HCT116 (cell line): ENCODE measurements around the gene C1QTNF12. TPM values are rescaled to one million over a fixed set of nuclear protein-coding genes. Genes with fewer than 3 reads are reported as not detected.
A peak's percentile ranks its signal among the peaks of the same experiment; 100 is the strongest.

Experiments used
- ATAC-seq: fragments of 200-7000 bp; cut with Tn5 transposase; 2 replicates; pipeline ENCODE4 v1.9.1; 2020; ENCODE audit warnings: mild to moderate bottlenecking, moderate library complexity
- BruUV-seq: library from RNA; stranded (reverse); fragments of 400-500 nt; replicated peaks from 2 replicates; lab custom pipeline; 2021; lab: Mats Ljungman, UMichigan
- CTCF ChIA-PET: fragments of 300-600 bp; sonication (Branson Sonifier 250); formaldehyde crosslinking; loops from one replicate; lab custom pipeline; 2021; ENCODE audit warnings: antibody characterized with exemption; lab: Charles Lee
- POLR2A ChIA-PET: fragments of 300-600, 350-600 bp; sonication (Branson Sonifier 250); formaldehyde crosslinking; loops from one replicate; lab custom pipeline; 2021; ENCODE audit warnings: antibody characterized with exemption; lab: Charles Lee
- RAD21 ChIA-PET, 2 experiments: fragments of 300-600 bp; sonication (Branson Sonifier 250); formaldehyde crosslinking; loops; one replicate each; lab custom pipeline; 2023; ENCODE audit warnings: low total read pairs in 2 of 2; ENCODE audit not compliant: uncharacterized antibody in 2 of 2, unreplicated experiment in 2 of 2, low non-redundant PET in 1 of 2; lab: Charles Lee
- DNase-seq: peaks from one replicate; pipeline ENCODE4 v3.0.0-alpha.2; 2010; ENCODE audit warnings: low read depth, low spot score
- H2AFZ ChIP-seq: fragments of 200-600 bp; shearing (Covaris generic), sonication (generic); 2 replicates; pipeline ENCODE4 v1.6.1; 2017; ENCODE audit warnings: low read depth, mixed run types, mixed read lengths, antibody characterized with exemption, low read length; ENCODE audit not compliant: poor library complexity, severe bottlenecking
- H3K27ac ChIP-seq: 2 replicates; pipeline ENCODE4 v1.5.1; 2012; ENCODE audit warnings: low read depth, low read length
- H3K27me3 ChIP-seq: fragments of 200-600 bp; sonication (generic); 2 replicates; pipeline ENCODE4 v1.6.1; 2016; ENCODE audit warnings: mixed run types, low read length, mixed read lengths; ENCODE audit not compliant: insufficient read depth
- H3K36me3 ChIP-seq, 2 experiments: fragments of 200-500 bp in 1 of 2; fragments of 200-600 bp in 1 of 2; sonication (Bioruptor generic) in 1 of 2; sonication (generic) in 1 of 2; 2 replicates each; pipeline versions ENCODE4 v1.5.1 to v1.6.1; 2014 to 2016; ENCODE audit warnings: low read length in 2 of 2, inconsistent platforms in 1 of 2, mixed read lengths in 1 of 2, mixed run types in 1 of 2; ENCODE audit not compliant: insufficient read depth in 2 of 2, control insufficient read depth in 1 of 2
- H3K4me1 ChIP-seq, 2 experiments: fragments of 200-600 bp in 1 of 2; sonication (generic) in 1 of 2; 2 replicates each; pipeline versions ENCODE4 v1.5.1 to v1.6.1; 2012 to 2017; ENCODE audit warnings: low read length in 2 of 2, inconsistent platforms in 1 of 2, mild to moderate bottlenecking in 1 of 2, mixed read lengths in 1 of 2, mixed run types in 1 of 2, moderate library complexity in 1 of 2; ENCODE audit not compliant: insufficient read depth in 2 of 2, control insufficient read depth in 1 of 2
- H3K4me2 ChIP-seq: fragments of 200-600 bp; sonication (generic); 2 replicates; pipeline ENCODE4 v1.6.1; 2017; ENCODE audit warnings: mixed run types, low read length, mixed read lengths
- H3K4me3 ChIP-seq, 2 experiments: fragments of 200-600 bp in 1 of 2; sonication (generic) in 1 of 2; replicated peaks in 1 of 2; 2 replicates each; pipeline ENCODE4 v1.5.1; 2011 to 2016; ENCODE audit warnings: low read length in 2 of 2, control low read depth in 1 of 2, low read depth in 1 of 2, mild to moderate bottlenecking in 1 of 2, mixed read lengths in 1 of 2, mixed run types in 1 of 2
- H3K79me2 ChIP-seq: fragments of 200-600 bp; sonication (generic); 2 replicates; pipeline ENCODE4 v1.6.1; 2017; ENCODE audit warnings: mild to moderate bottlenecking, mixed run types, low read length, moderate library complexity, mixed read lengths; ENCODE audit not compliant: insufficient read depth
- H3K9ac ChIP-seq: fragments of 200-600 bp; sonication (generic); 2 replicates; pipeline ENCODE4 v1.6.1; 2016; ENCODE audit warnings: low read length, mixed read lengths
- H3K9me2 ChIP-seq: fragments of 200-600 bp; sonication (generic), shearing (Covaris generic); 2 replicates; pipeline ENCODE4 v1.6.1; 2017; ENCODE audit warnings: mixed run types, mild to moderate bottlenecking, moderate library complexity; ENCODE audit not compliant: insufficient read depth
- H3K9me3 ChIP-seq, 2 experiments: fragments of 200-500 bp in 1 of 2; fragments of 200-600 bp in 1 of 2; sonication (Bioruptor generic) in 1 of 2; sonication (generic) in 1 of 2; 2 replicates each; pipeline ENCODE4 v1.6.1; 2014 to 2017; ENCODE audit warnings: low read length in 2 of 2, mixed read lengths in 2 of 2, inconsistent platforms in 1 of 2, low read depth in 1 of 2, mild to moderate bottlenecking in 1 of 2, mixed run types in 1 of 2, moderate library complexity in 1 of 2; ENCODE audit not compliant: control insufficient read depth in 1 of 2, insufficient read depth in 1 of 2
- H4K20me1 ChIP-seq: fragments of 200-600 bp; sonication (generic), shearing (Covaris generic); 2 replicates; pipeline ENCODE4 v1.6.1; 2017; ENCODE audit warnings: mixed run types, mild to moderate bottlenecking, moderate library complexity; ENCODE audit not compliant: insufficient read depth
- CBX3 ChIP-seq: IDR thresholded peaks from 2 replicates; pipeline ENCODE4 v1.6.1; 2012; ENCODE audit warnings: low read depth
- CEBPB ChIP-seq: IDR thresholded peaks from 2 replicates; pipeline ENCODE4 v1.6.1; 2012; ENCODE audit warnings: low read depth
- EGR1 ChIP-seq: IDR thresholded peaks from 2 replicates; pipeline ENCODE4 v1.6.1; 2012; ENCODE audit warnings: low read depth
- ELF1 ChIP-seq: IDR thresholded peaks from 2 replicates; pipeline ENCODE4 v1.6.1; 2012; ENCODE audit warnings: low read depth, borderline replicate concordance
- EZH2 ChIP-seq: fragments of 200-600 bp; sonication (generic); IDR thresholded peaks from 2 replicates; pipeline ENCODE4 v1.6.1; 2017; ENCODE audit warnings: antibody characterized with exemption, mixed run types
- EZH2phosphoT487 ChIP-seq: fragments of 200-600 bp; IDR thresholded peaks from 2 replicates; pipeline ENCODE4 v1.6.1; 2018; ENCODE audit warnings: antibody characterized with exemption, borderline replicate concordance
- FOSL1 ChIP-seq: IDR thresholded peaks from 2 replicates; pipeline ENCODE4 v1.6.1; 2012; ENCODE audit warnings: low read depth
- RAD21 ChIP-seq: IDR thresholded peaks from 2 replicates; pipeline ENCODE4 v1.6.1; 2012; ENCODE audit warnings: low read depth, mild to moderate bottlenecking
- SP1 ChIP-seq: IDR thresholded peaks from 2 replicates; pipeline ENCODE4 v1.6.1; 2012; ENCODE audit warnings: low read depth
- SRF ChIP-seq: IDR thresholded peaks from 2 replicates; pipeline ENCODE4 v1.6.1; 2012; ENCODE audit warnings: low read depth
- YY1 ChIP-seq: IDR thresholded peaks from 2 replicates; pipeline ENCODE4 v1.6.1; 2011; ENCODE audit warnings: low read length, low read depth, moderate library complexity, mild to moderate bottlenecking; ENCODE audit not compliant: insufficient replicate concordance; ENCODE audit errors: extremely low read depth
- ZFX ChIP-seq: fragments of 450-650 bp; IDR thresholded peaks from 2 replicates; pipeline ENCODE4 v1.6.1; 2017
- ZNF274 ChIP-seq: fragments of 200-500 bp; sonication (Bioruptor generic); IDR thresholded peaks from 2 replicates; pipeline ENCODE4 v1.6.1; 2014; ENCODE audit warnings: mild to moderate bottlenecking, low read depth, low read length, inconsistent platforms
- intact Hi-C: fragments of 100-400 bp; cut with micrococcal nuclease; formaldehyde crosslinking; loops from 2 replicates; pipeline ENCODE4 v1.10.0; 2022
- total RNA-seq: library from RNA; stranded (reverse); gene quantifications from one replicate; pipeline ENCODE4 v1.2.1, GENCODE V29; 2021; ENCODE audit not compliant: unreplicated experiment
- TF ChIP-seq, protein P1 (sequence below): IDR thresholded peaks from 2 replicates; pipeline ENCODE4 v1.6.1; 2012; ENCODE audit warnings: low read depth
- TF ChIP-seq, protein P2 (sequence below), 3 experiments: fragments of 200-600 bp in 1 of 3; sonication (generic) in 1 of 3; IDR thresholded peaks in 2 of 3; conservative IDR thresholded peaks in 1 of 3; 2 replicates each; pipeline ENCODE4 v1.5.1; 2012 to 2017; ENCODE audit warnings: low read depth in 2 of 3, low read length in 2 of 3, antibody characterized with exemption in 1 of 3, borderline replicate concordance in 1 of 3, control low read depth in 1 of 3, mild to moderate bottlenecking in 1 of 3, mixed read lengths in 1 of 3, mixed run types in 1 of 3, moderate library complexity in 1 of 3; ENCODE audit not compliant: insufficient read depth in 1 of 3
- TF ChIP-seq, protein P3 (sequence below): IDR thresholded peaks from 2 replicates; pipeline ENCODE4 v1.6.1; 2012
- TF ChIP-seq, protein P4 (sequence below): IDR thresholded peaks from 2 replicates; pipeline ENCODE4 v1.6.1; 2011; ENCODE audit warnings: mild to moderate bottlenecking, low read length, moderate library complexity; ENCODE audit not compliant: insufficient replicate concordance; ENCODE audit errors: extremely low read depth

C1QTNF12 gene
- total RNA-seq, 1 experiment from 2014 or later = 6.9 TPM

DNA sequence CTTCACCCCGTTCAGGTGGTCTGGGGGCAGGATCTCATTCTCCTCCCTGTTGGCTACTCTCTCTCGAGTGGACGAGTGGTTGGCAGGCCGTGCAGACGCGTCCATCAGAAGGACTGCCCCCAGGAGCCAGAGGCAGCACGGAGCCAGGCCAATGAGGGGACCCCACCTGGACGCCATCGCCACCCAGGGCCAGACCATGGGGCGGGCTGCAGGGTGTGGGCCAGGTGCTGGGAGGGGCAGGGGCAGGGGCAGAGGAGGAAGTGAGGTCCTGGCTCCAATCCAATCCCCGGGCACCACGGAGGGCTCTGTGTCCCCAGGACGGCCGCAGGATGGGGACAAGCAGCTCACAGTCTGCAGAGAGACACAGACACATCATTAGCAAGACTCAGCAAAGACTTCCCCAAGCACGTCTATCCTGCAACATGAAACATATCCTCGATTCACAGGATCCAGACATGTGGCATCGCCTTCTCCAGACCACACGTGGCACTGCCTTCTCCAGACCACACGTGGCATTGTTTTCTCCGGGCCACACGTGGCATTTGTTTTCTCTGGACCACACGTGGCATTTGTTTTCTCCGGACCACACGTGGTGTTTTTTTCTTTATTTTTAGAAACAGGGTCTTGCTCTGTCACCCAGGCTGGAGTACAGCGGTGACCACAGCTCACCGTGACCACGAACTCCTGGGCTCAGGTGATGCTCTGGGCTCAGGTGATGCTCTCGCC, 17.8 kb downstream of the C1QTNF12 start (continued):
- TF ChIP-seq, protein P1, sequence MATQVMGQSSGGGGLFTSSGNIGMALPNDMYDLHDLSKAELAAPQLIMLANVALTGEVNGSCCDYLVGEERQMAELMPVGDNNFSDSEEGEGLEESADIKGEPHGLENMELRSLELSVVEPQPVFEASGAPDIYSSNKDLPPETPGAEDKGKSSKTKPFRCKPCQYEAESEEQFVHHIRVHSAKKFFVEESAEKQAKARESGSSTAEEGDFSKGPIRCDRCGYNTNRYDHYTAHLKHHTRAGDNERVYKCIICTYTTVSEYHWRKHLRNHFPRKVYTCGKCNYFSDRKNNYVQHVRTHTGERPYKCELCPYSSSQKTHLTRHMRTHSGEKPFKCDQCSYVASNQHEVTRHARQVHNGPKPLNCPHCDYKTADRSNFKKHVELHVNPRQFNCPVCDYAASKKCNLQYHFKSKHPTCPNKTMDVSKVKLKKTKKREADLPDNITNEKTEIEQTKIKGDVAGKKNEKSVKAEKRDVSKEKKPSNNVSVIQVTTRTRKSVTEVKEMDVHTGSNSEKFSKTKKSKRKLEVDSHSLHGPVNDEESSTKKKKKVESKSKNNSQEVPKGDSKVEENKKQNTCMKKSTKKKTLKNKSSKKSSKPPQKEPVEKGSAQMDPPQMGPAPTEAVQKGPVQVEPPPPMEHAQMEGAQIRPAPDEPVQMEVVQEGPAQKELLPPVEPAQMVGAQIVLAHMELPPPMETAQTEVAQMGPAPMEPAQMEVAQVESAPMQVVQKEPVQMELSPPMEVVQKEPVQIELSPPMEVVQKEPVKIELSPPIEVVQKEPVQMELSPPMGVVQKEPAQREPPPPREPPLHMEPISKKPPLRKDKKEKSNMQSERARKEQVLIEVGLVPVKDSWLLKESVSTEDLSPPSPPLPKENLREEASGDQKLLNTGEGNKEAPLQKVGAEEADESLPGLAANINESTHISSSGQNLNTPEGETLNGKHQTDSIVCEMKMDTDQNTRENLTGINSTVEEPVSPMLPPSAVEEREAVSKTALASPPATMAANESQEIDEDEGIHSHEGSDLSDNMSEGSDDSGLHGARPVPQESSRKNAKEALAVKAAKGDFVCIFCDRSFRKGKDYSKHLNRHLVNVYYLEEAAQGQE = no peak
- TF ChIP-seq ELF1 (no peak), ZFX (no peak), EZH2phosphoT487 (no peak), CBX3 (no peak)

DNA sequence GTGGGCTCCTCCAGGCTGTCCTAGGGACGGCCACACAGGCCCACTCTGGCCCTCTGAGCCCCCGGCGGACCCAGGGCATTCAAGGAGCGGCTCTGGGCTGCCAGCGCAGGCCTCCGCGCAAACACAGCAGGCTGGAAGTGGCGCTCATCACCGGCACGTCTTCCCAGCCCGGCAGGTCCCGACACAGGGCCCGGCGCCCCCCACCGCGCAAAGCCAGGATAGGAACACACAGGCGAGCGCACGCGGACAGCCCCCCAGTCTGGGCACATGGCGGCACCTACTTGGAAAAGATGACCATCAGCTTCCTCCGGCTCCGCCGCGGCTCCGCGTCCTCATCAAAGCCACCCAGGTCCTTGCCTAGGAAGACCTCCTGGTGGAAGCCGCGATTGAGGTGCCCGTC, 18.3 kb downstream of the C1QTNF12 start:
- Histone ChIP-seq H3K4me3 (no peak overlapping the region), H3K27me3 (no peaks in the 10 kb centered on the region), H3K79me2 (peaks cover 83% of the 10 kb centered on the region), H4K20me1 (no peaks in the 10 kb centered on the region), H3K9ac (no peak overlapping the region), H3K4me1 (peaks cover 3 to 19% of the 10 kb centered on the region in 2 experiments; a peak in 1 of 4 replicates), H3K9me3 (no peaks in the 10 kb centered on the region), H3K4me2 (no peak overlapping the region), H3K27ac (peak overlapping the region; percentile 26; the same call in 1 of the 2 replicates), H2AFZ (no peak overlapping the region), H3K9me2 (no peaks in the 10 kb centered on the region), H3K36me3 (peaks cover 13 to 24% of the 10 kb centered on the region in 2 experiments)
- intact Hi-C loops = no loop called here
- ChIA-PET POLR2A (no interaction called here), CTCF (no interaction called here), RAD21 (interaction anchor here in 1 of 2 experiments (0.6 kb wide), 1 partner anchor 20 kb away, joined by 4 read pairs; no protein-coding TSS in a partner anchor)
- ATAC-seq (no peak), DNase-seq (no peak)
- BruUV-seq = no TSS peak
- no peak for TF ChIP-seq EZH2phosphoT487
- TF ChIP-seq EGR1 = no peak
- TF ChIP-seq, protein P2, sequence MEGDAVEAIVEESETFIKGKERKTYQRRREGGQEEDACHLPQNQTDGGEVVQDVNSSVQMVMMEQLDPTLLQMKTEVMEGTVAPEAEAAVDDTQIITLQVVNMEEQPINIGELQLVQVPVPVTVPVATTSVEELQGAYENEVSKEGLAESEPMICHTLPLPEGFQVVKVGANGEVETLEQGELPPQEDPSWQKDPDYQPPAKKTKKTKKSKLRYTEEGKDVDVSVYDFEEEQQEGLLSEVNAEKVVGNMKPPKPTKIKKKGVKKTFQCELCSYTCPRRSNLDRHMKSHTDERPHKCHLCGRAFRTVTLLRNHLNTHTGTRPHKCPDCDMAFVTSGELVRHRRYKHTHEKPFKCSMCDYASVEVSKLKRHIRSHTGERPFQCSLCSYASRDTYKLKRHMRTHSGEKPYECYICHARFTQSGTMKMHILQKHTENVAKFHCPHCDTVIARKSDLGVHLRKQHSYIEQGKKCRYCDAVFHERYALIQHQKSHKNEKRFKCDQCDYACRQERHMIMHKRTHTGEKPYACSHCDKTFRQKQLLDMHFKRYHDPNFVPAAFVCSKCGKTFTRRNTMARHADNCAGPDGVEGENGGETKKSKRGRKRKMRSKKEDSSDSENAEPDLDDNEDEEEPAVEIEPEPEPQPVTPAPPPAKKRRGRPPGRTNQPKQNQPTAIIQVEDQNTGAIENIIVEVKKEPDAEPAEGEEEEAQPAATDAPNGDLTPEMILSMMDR (IDR thresholded peaks at IDR 0.05 in 2 of 3, conservative IDR thresholded peaks at IDR 0.05 in 1 of 3; ENCODE audit: borderline replicate concordance in 1 of 3, insufficient read depth in 1 of 3, low read depth in 2 of 3, low read length in 2 of 3) = no peak
- no peak for TF ChIP-seq SP1
- no peak for TF ChIP-seq EZH2
- TF ChIP-seq, protein P3, sequence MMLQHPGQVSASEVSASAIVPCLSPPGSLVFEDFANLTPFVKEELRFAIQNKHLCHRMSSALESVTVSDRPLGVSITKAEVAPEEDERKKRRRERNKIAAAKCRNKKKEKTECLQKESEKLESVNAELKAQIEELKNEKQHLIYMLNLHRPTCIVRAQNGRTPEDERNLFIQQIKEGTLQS = no peak
- TF ChIP-seq CEBPB = no peak
- TF ChIP-seq ZFX = no peak
- no peak for TF ChIP-seq RAD21
- no peak for TF ChIP-seq YY1
- TF ChIP-seq SRF = no peak
- TF ChIP-seq FOSL1 = no peak
- TF ChIP-seq ZNF274 = no peak
- TF ChIP-seq, protein P4, sequence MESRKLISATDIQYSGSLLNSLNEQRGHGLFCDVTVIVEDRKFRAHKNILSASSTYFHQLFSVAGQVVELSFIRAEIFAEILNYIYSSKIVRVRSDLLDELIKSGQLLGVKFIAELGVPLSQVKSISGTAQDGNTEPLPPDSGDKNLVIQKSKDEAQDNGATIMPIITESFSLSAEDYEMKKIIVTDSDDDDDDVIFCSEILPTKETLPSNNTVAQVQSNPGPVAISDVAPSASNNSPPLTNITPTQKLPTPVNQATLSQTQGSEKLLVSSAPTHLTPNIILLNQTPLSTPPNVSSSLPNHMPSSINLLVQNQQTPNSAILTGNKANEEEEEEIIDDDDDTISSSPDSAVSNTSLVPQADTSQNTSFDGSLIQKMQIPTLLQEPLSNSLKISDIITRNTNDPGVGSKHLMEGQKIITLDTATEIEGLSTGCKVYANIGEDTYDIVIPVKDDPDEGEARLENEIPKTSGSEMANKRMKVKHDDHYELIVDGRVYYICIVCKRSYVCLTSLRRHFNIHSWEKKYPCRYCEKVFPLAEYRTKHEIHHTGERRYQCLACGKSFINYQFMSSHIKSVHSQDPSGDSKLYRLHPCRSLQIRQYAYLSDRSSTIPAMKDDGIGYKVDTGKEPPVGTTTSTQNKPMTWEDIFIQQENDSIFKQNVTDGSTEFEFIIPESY = no peak
